ENCODE data around the gene ELMO1. TPM values are rescaled to one million over a fixed set of nuclear protein-coding genes. Genes with fewer than 3 reads are reported as not detected.

The ELMO1 gene
- total and polyA plus RNA-seq, 12 donors = 7.5 to 46.8 (median 14.9) TPM

- DNase-seq = no peak
- H3K27me3 ChIP-seq = no peaks in the 10 kb centered on the region
- intact Hi-C loops (cut with DNase I) = no loop called here
- H3K4me1 ChIP-seq (replicated peaks in 1 of 2) = no peaks in the 10 kb centered on the region
- H3K36me3 ChIP-seq (replicated peaks in 1 of 2) = no peaks in the 10 kb centered on the region
- no peak overlapping the region for H3K27ac ChIP-seq
- TF ChIP-seq CTCF (IDR thresholded peaks at IDR 0.05) = no peak
- no peak for TF ChIP-seq POLR2A (IDR thresholded peaks at IDR 0.05)
- H3K9me3 ChIP-seq (replicated peaks in 1 of 3) = no peaks in the 10 kb centered on the region
- H3K4me3 ChIP-seq = no peak overlapping the region
- 89 to 96% (median 94%) methylated on average over 3 to 4 of the region's 4 CpGs for WGBS, 4 donors
Measured at GRCh38 chr7:37150856-37151255, 297.8 kb downstream of the ELMO1 start.

DNA sequence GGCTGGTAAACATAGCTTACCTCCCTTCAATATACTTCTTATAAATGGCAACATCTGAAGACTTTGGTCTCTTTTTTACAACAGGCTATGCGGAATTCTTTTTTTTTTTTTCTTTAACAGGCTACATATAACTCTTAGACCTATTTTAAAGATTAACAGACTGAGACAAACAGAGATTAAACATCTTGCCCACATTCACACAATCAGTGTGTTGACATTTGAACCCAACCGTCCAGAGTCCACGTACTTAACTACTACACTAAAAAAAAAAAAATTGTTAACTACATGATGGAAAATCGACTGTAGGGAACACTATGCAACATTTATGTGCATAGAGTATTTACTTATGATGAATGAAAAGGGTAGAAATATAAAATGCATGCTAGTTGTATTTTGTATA lies 298.5 kb downstream of the ELMO1 start:
- intact Hi-C loops (cut with DNase I) = no loop called here
- H3K36me3 ChIP-seq (replicated peaks in 1 of 2) = no peaks in the 10 kb centered on the region
- TF ChIP-seq POLR2A (IDR thresholded peaks at IDR 0.05) (no peak), CTCF (IDR thresholded peaks at IDR 0.05) (no peak)
- 58 to 67% (median 63%) methylated on average over 4 of the region's 4 CpGs for WGBS, 4 donors
- no peak overlapping the region for H3K4me3 ChIP-seq
- no peaks in the 10 kb centered on the region for H3K9me3 ChIP-seq (replicated peaks in 1 of 3)
- H3K4me1 ChIP-seq (replicated peaks in 1 of 2) = no peaks in the 10 kb centered on the region
- H3K27ac ChIP-seq = no peak overlapping the region
- no peak for DNase-seq
- no peaks in the 10 kb centered on the region for H3K27me3 ChIP-seq

DNA sequence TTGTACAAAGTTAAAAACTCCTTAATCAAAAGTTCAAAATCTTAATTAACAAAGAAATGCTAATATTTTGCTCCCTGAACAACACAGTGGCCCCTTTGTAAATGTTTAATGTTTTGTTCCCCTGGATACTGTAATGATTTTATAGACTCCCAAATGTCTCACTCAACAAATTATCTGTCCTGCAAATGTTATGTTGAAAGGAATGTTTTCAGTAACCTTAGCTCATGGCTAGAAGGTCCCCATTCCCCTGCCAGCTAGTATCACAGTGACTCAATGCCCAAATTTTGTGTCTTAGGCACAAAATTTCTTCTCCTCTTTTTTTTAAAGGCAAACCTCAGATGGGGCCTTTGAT lies 298.9 kb downstream of the ELMO1 start:
- no peak overlapping the region for H3K27ac ChIP-seq

GRCh38 chr7:37149051-37149772 lies 299.5 kb downstream of the ELMO1 start:
- TF ChIP-seq POLR2A (IDR thresholded peaks at IDR 0.05) (no peak), CTCF (IDR thresholded peaks at IDR 0.05) (no peak)
- no peaks in the 10 kb centered on the region for H3K4me1 ChIP-seq (replicated peaks in 1 of 2)
- no peak for DNase-seq
- no peaks in the 10 kb centered on the region for H3K36me3 ChIP-seq (replicated peaks in 1 of 2)
- WGBS, 4 donors = 65 to 79% (median 73%) methylated on average over 2 to 3 of the region's 3 CpGs
- no peaks in the 10 kb centered on the region for H3K9me3 ChIP-seq (replicated peaks in 1 of 3)
- H3K27me3 ChIP-seq = no peaks in the 10 kb centered on the region
- H3K4me3 ChIP-seq = no peak overlapping the region
- no peak overlapping the region for H3K27ac ChIP-seq
- intact Hi-C loops (cut with DNase I) = no loop called here

More for the DNA sequence above, 298.9 kb downstream of the ELMO1 start:
- no peak for DNase-seq
- Histone ChIP-seq H3K9me3 (replicated peaks in 1 of 3) (no peaks in the 10 kb centered on the region), H3K36me3 (replicated peaks in 1 of 2) (no peaks in the 10 kb centered on the region), H3K27me3 (no peaks in the 10 kb centered on the region), H3K4me3 (no peak overlapping the region), H3K4me1 (replicated peaks in 1 of 2) (no peaks in the 10 kb centered on the region)
- intact Hi-C loops (cut with DNase I) = no loop called here
- TF ChIP-seq CTCF (IDR thresholded peaks at IDR 0.05) (no peak), POLR2A (IDR thresholded peaks at IDR 0.05) (no peak)

All from adrenal gland (tissue), 12 donors.